Epithelial cell of proximal tubule (primary cell): ENCODE measurements around the gene FAM217A. TPM values are rescaled to one million over a fixed set of nuclear protein-coding genes. Genes with fewer than 3 reads are reported as not detected.

Source experiments
- DNase-seq: peaks from one replicate; pipeline ENCODE4 v3.0.0-alpha.2; 2011; ENCODE audit warnings: low read depth
- H3K4me3 ChIP-seq: 2 replicates; pipeline ENCODE4 v1.5.1; 2011; ENCODE audit warnings: low read depth, mild to moderate bottlenecking, low read length
- CTCF ChIP-seq: conservative IDR thresholded peaks from 2 replicates; pipeline ENCODE4 v1.5.1; 2012; ENCODE audit warnings: low read depth, mild to moderate bottlenecking, low read length
- total RNA-seq: library from RNA; depleted of rRNA; stranded (reverse); fragments of >200 nt; gene quantifications from 2 replicates; pipeline ENCODE4 v1.2.3, GENCODE V29; 2015

The FAM217A gene
- total RNA-seq, 1 donor from 2014 or later = not detected

DNA sequence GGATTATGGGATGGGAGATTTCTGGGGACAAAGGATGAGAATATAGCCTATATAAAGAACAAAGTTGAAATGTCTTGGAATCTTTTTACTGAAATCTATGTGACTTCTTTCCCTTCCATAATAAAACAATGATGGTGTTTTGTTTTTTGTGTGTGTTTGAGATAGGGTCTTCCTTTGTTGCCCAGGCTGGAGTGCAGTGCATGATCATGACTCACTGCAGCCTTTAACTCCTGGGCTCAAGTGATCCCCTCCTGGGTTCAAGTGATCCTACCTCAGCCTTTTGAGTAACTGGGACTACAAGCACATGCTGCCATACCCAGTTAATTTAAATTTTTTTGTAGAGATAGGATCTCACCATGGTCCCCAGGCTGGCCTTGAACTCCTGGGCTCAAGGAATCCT is 50.9 kb downstream of the FAM217A start:
- H3K4me3 ChIP-seq = no peak overlapping the region
- no peak for DNase-seq
- TF ChIP-seq CTCF = no peak

- no peak for DNase-seq
- TF ChIP-seq CTCF = no peak
Observed at GRCh38 chr6:4025681-4026080, 53.3 kb downstream of the FAM217A start.

DNA sequence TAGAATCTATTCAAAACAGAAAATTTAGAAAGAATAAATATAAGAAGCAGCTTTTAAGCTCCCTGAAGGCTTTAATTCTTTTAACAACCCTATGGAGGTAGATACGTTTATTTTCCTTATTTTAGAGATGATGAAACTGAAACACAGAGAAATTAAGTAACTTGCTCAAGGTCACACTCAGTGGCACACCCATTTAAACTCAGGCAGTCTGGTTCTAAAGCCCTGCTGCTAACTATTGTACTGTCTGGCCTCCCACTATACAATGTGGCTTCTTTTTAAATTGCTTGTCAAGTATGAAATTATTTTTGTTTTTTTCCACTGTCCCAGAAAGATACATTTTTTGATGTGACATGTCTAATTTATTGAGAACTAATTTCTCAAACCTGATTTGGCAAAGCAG is 55.7 kb downstream of the FAM217A start:
- H3K4me3 ChIP-seq = peak overlapping the region; percentile 85

More at GRCh38 chr6:4025681-4026080, 53.3 kb downstream of the FAM217A start:
- no peak overlapping the region for H3K4me3 ChIP-seq

GRCh38 chr6:4021854-4022695 is 56.9 kb downstream of the FAM217A start:
- H3K4me3 ChIP-seq = peak overlapping the region; percentile 85
- no peak for DNase-seq
- TF ChIP-seq CTCF = no peak

More for the DNA sequence above, 55.7 kb downstream of the FAM217A start:
- DNase-seq = no peak
- no peak for TF ChIP-seq CTCF

- TF ChIP-seq CTCF = peak; percentile 39
- peak; percentile 80 for DNase-seq
- H3K4me3 ChIP-seq = peak overlapping the region; percentile 85
Observed at GRCh38 chr6:4021133-4021853, 57.6 kb downstream of the FAM217A start.

DNA sequence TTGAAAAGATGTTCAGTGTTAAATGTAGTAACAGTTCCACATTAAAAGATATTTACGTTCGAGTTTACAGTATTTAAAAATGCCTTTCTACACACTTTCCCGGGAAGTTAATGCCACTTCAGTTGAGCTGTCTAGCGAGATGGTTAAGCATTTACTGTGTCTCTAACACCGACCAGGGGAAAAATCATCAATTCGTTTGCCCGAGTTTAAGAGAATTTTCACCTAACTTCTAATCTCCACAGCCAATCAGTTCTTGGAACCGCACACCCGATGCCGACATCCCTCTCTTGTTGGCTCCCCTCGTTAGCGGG is 58.2 kb downstream of the FAM217A start:
- no peak for DNase-seq
- H3K4me3 ChIP-seq = peak overlapping the region; percentile 85
- TF ChIP-seq CTCF = no peak
